Airway epithelial cell (primary cell): ENCODE results near the gene GSTK1. TPM values are rescaled to one million over a fixed set of nuclear protein-coding genes. Genes with fewer than 3 reads are reported as not detected.

Source experiments
- total RNA-seq: library from RNA; depleted of rRNA; stranded (reverse); fragments of >200 nt; gene quantifications from 2 replicates; pipeline ENCODE4 v1.2.3, GENCODE V29; 2015

Gene GSTK1
- total RNA-seq = 82.7 and 96.0 TPM in 2 replicates

DNA sequence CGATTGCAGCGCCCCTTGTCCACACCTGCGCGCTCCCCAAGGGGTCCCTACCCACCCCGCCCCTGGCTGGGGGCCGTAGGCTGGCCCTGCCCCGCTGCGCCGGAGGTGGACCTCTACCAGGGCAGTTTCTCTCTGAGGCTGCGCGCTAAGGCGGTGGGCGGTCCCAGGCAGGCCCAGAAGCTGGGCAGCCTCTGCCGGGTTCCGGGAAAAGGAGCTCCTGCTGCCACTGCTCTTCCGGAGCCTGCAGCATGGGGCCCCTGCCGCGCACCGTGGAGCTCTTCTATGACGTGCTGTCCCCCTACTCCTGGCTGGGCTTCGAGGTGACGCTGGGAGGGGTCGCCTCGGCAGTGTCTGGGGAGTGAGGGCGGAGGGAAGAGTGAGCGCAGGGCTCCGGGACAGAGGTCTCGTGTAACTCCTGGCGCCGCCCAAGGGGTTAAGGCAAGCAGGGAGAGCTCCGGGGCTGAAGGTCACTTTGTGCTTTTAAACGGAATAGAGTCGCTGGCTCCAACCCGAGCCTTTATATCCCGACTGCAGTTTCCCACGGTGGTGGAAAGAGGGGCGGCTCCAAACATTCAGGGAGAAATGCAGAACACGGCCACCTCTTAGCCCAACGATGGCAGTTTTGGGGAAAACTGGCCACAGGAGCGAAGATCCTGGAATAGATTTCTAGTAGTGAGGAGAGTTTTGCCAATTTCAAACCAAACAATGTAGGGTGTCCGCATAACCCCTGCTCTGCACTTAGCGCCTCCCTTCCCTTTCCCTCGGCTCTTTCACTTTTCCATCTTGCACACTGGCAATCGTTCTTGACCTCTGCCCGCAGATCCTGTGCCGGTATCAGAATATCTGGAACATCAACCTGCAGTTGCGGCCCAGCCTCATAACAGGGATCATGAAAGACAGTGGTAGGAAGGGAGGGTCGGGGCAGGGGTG, at the start of gene GSTK1:
GSTK1 (plus strand) TSS at position 176 of the 930 bp plus-strand sequence; CDS start at position 249, 73 bp downstream.

GRCh38 chr7:143221737-143222136, 41.5 kb upstream of the GSTK1 start, which contains the start of gene TAS2R40:
TAS2R40 (plus strand) TSS chr7:143222037; CDS start chr7:143222079, 42 bp downstream.

GRCh38 chr7:143284591-143285469, 21.6 kb downstream of the GSTK1 start, which contains the start of gene TMEM139:
TMEM139 (plus strand) TSS chr7:143284958; CDS start chr7:143285958, 1,000 bp downstream.

DNA sequence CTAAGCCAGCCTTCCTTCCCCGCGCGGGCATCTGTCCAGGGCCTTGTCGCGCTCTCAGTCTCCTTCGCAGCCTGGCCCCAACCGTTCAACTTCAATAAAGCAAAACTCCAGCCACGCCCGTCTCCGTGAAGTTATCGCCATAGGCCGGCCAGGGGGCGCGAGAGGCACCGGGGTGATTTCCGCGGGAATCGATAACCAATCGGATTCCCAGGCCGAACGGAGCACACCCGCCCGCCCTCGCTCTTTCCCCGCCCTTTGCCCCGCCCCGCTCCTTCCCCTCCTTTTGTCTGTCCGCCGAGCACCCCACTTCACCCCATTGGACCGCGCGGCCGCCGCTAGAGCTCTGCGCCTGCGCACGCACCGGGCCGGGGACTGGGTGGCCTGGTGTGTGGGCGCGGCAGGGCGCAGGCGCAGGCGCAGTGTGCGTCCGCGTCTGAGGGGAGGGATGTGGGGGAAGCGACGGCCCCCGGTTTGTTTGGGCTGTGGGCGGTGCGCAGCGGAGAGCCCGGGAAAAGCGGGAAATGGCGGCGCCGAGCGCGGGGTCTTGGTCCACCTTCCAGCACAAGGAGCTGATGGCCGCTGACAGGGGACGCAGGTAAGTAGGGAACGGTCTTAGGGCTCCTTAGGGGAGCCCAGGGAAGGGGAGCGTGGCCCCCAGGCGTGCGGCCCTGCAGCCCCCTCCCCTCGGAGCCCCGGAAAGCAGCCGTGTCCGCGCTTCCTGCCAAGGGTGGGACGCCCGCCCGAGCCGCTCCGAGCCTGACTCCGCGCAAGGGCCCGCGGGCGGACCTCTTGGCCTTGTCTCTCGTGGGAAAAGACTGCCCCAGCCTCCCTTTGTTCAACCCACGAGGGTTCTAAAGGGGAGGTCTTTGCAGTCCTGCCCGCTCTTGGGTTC, 24.9 kb downstream of the GSTK1 start, which contains the start of gene CASP2:
CASP2 (plus strand) TSS at position 417 of the 892 bp plus-strand sequence; CDS start at position 522, 105 bp downstream.

DNA sequence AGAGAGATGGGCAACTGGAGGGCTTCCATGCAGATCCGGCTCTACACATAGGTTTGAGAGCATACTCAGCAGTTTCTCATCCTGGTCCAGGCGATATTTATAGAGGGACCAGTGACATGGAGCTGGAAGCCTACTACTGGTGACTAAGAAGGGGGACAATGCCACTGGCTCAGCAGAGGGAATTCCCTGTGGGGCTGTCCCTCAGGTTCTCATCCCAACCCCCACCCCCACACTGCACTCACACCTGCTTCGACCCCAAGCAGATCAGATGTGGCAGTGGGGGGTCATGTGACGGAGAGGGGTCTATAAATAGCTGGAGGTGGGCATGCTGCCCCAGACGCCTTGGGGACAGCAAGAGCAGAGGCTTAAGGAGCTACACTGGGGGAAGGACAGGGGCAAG, 52.5 kb downstream of the GSTK1 start, which contains the start of gene CLCN1:
CLCN1 (plus strand) TSS at position 336 of the 400 bp plus-strand sequence. CDS start 102 bp downstream, outside the sequence.

Other genes starting within 250 kb of the GSTK1 start
- not detected in 2 replicates for gene OR9A2, start 236.3 kb upstream of the GSTK1 start, total RNA-seq
- gene OR6V1, start 211.1 kb upstream of the GSTK1 start, total RNA-seq = not detected in 2 replicates
- gene PIP, start 131.4 kb upstream of the GSTK1 start, total RNA-seq = not detected in 2 replicates
- gene TAS2R39, start 80.0 kb upstream of the GSTK1 start, total RNA-seq = not detected in 2 replicates
- gene TAS2R40, start 41.4 kb upstream of the GSTK1 start, total RNA-seq = not detected in 2 replicates
- 3.2 and 8.7 TPM in 2 replicates for gene TMEM139, start 21.5 kb downstream of the GSTK1 start, total RNA-seq
- 14.4 TPM in 2 replicates for gene CASP2, start 24.9 kb downstream of the GSTK1 start, total RNA-seq
- gene CLCN1, start 52.7 kb downstream of the GSTK1 start, total RNA-seq = 0.21 TPM in 1 of 2 replicates, not detected in the other
- gene FAM131B, start 99.3 kb downstream of the GSTK1 start, total RNA-seq = 0.35 and 0.56 TPM in 2 replicates
- gene ZYX, start 117.9 kb downstream of the GSTK1 start, total RNA-seq = 80.0 and 105 TPM in 2 replicates
- 74.0 and 87.5 TPM in 2 replicates for gene EPHA1, start 145.4 kb downstream of the GSTK1 start, total RNA-seq
- not detected in 2 replicates for gene TAS2R60, start 180.0 kb downstream of the GSTK1 start, total RNA-seq
- gene TAS2R41, start 214.4 kb downstream of the GSTK1 start, total RNA-seq = not detected in 2 replicates